COLO668 (cell line): Measurements from ENCODE around the gene PTBP3.
"Not testable (repeated sequence)": the region's sequence is repeated elsewhere in the genome, so short reads cannot be mapped to it uniquely, and the experiment has no call there.

Experiments used
- DNase-seq: peaks from one replicate; lab custom pipeline; 2025; ENCODE audit not compliant: unreplicated experiment; lab: John Stamatoyannopoulos, UW

PTBP3 gene

GRCh38 chr9:112323378-112323854, 10.0 kb downstream of the PTBP3 start:
- DNase-seq, result no peak

GRCh38 chr9:112322701-112323377, 10.6 kb downstream of the PTBP3 start:
- DNase-seq, result no peak

- no peak for DNase-seq
These were observed 17.0 kb downstream of the PTBP3 start for GRCh38 chr9:112316258-112316943.

GRCh38 chr9:112315331-112316257, 17.8 kb downstream of the PTBP3 start:
- no peak for DNase-seq

GRCh38 chr9:112312139-112312538, 21.3 kb downstream of the PTBP3 start:
- DNase-seq, result no peak

- no peak for DNase-seq
These were observed 21.9 kb downstream of the PTBP3 start for GRCh38 chr9:112311497-112311896.

- DNase-seq, result no peak
These were observed 22.6 kb downstream of the PTBP3 start for GRCh38 chr9:112310826-112311225.

GRCh38 chr9:112308588-112308987, 24.8 kb downstream of the PTBP3 start:
- DNase-seq, result peak; percentile 79

- no peak for DNase-seq
These were observed 32.0 kb downstream of the PTBP3 start for GRCh38 chr9:112301420-112301819.

GRCh38 chr9:112299514-112299913, 33.9 kb downstream of the PTBP3 start:
- DNase-seq, result no peak

GRCh38 chr9:112296929-112297328, 36.5 kb downstream of the PTBP3 start:
- DNase-seq, result no peak

- no peak for DNase-seq
These were observed 38.2 kb downstream of the PTBP3 start for GRCh38 chr9:112295174-112295573.

- no peak for DNase-seq
These were observed 45.4 kb downstream of the PTBP3 start for GRCh38 chr9:112288029-112288428.

- DNase-seq, result no peak
These were observed 46.5 kb downstream of the PTBP3 start for GRCh38 chr9:112286926-112287325.

GRCh38 chr9:112285056-112285455, 48.4 kb downstream of the PTBP3 start:
- no peak for DNase-seq

- DNase-seq, result no peak
These were observed 49.7 kb downstream of the PTBP3 start for GRCh38 chr9:112283582-112284253.

- DNase-seq, result not testable (repeated sequence)
These were observed 50.6 kb downstream of the PTBP3 start for GRCh38 chr9:112282841-112283240.

GRCh38 chr9:112280904-112281303, 52.5 kb downstream of the PTBP3 start:
- no peak for DNase-seq

GRCh38 chr9:112279501-112279900, 53.9 kb downstream of the PTBP3 start:
- DNase-seq, result no peak

- DNase-seq, result no peak
These were observed 55.3 kb downstream of the PTBP3 start for GRCh38 chr9:112278152-112278551.

- DNase-seq, result no peak
These were observed 58.8 kb downstream of the PTBP3 start for GRCh38 chr9:112274600-112274999.
